ENCODE measurements around the gene SRRT.

The SRRT gene

GRCh38 chr7:100874577-100875355 lies at the start of gene SRRT (continued):
- TF ChIP-seq, protein P1, sequence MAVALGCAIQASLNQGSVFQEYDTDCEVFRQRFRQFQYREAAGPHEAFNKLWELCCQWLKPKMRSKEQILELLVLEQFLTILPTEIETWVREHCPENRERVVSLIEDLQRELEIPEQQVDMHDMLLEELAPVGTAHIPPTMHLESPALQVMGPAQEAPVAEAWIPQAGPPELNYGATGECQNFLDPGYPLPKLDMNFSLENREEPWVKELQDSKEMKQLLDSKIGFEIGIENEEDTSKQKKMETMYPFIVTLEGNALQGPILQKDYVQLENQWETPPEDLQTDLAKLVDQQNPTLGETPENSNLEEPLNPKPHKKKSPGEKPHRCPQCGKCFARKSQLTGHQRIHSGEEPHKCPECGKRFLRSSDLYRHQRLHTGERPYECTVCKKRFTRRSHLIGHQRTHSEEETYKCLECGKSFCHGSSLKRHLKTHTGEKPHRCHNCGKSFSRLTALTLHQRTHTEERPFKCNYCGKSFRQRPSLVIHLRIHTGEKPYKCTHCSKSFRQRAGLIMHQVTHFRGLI (tag by site-specific recombination; IDR thresholded peaks at IDR 0.05), result peak; percentile 19; the same call in 1 of the 2 replicates
- TF ChIP-seq ZBTB17 (tag by site-specific recombination; IDR thresholded peaks at IDR 0.05), result peak; percentile 86
- peak; percentile 81 for TF ChIP-seq KLF1 (tag by site-specific recombination; IDR thresholded peaks at IDR 0.05)
- TF ChIP-seq SP7 (tag by site-specific recombination; IDR thresholded peaks at IDR 0.05), result peak; percentile 89
- peak; percentile 88; the same call in 1 of the 2 replicates for TF ChIP-seq ZNF2 (tag by site-specific recombination; IDR thresholded peaks at IDR 0.05)
- TF ChIP-seq ZBTB6 (tag by site-specific recombination; IDR thresholded peaks at IDR 0.05), result peak; percentile 86
- TF ChIP-seq BCL11A (tag by site-specific recombination; IDR thresholded peaks at IDR 0.05; ENCODE audit: low read depth), result no peak
- no peak for TF ChIP-seq SCRT1 (tag by site-specific recombination; IDR thresholded peaks at IDR 0.05; ENCODE audit: borderline replicate concordance)
- TF ChIP-seq ZNF768 (tag by site-specific recombination; IDR thresholded peaks at IDR 0.05), result no peak
- no peak for TF ChIP-seq PRDM4 (tag by site-specific recombination; IDR thresholded peaks at IDR 0.05)
- TF ChIP-seq PBX3 (CRISPR knock-in tag; IDR thresholded peaks at IDR 0.05), result 0 out of 2 replicates have a peak, but pooled peaks have one; percentile 41
- TF ChIP-seq, protein P2, sequence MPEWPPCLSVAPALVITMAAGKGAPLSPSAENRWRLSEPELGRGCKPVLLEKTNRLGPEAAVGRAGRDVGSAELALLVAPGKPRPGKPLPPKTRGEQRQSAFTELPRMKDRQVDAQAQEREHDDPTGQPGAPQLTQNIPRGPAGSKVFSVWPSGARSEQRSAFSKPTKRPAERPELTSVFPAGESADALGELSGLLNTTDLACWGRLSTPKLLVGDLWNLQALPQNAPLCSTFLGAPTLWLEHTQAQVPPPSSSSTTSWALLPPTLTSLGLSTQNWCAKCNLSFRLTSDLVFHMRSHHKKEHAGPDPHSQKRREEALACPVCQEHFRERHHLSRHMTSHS (tag by site-specific recombination; IDR thresholded peaks at IDR 0.05), result no peak
- TF ChIP-seq, protein P3, sequence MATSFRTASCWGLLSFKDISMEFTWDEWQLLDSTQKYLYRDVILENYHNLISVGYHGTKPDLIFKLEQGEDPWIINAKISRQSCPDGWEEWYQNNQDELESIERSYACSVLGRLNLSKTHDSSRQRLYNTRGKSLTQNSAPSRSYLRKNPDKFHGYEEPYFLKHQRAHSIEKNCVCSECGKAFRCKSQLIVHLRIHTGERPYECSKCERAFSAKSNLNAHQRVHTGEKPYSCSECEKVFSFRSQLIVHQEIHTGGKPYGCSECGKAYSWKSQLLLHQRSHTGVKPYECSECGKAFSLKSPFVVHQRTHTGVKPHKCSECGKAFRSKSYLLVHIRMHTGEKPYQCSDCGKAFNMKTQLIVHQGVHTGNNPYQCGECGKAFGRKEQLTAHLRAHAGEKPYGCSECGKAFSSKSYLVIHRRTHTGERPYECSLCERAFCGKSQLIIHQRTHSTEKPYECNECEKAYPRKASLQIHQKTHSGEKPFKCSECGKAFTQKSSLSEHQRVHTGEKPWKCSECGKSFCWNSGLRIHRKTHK (tag by site-specific recombination; IDR thresholded peaks at IDR 0.05), result no peak
- no peak for TF ChIP-seq ZNF248 (tag by site-specific recombination; IDR thresholded peaks at IDR 0.05)
- TF ChIP-seq ZNF555 (tag by site-specific recombination; conservative IDR thresholded peaks at IDR 0.05), result no peak
- TF ChIP-seq ZNF473 (tag by site-specific recombination; IDR thresholded peaks at IDR 0.05), result no peak
- TF ChIP-seq ZNF791 (tag by site-specific recombination; IDR thresholded peaks at IDR 0.05), result no peak
- TF ChIP-seq, protein P4, sequence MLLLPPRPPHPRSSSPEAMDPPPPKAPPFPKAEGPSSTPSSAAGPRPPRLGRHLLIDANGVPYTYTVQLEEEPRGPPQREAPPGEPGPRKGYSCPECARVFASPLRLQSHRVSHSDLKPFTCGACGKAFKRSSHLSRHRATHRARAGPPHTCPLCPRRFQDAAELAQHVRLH (tag by site-specific recombination; IDR thresholded peaks at IDR 0.05), result 0 out of 2 replicates have a peak, but pooled peaks have one; percentile 55
- peak; percentile 86 for TF ChIP-seq KLF16 (tag by site-specific recombination; IDR thresholded peaks at IDR 0.05)
- TF ChIP-seq, protein P5, sequence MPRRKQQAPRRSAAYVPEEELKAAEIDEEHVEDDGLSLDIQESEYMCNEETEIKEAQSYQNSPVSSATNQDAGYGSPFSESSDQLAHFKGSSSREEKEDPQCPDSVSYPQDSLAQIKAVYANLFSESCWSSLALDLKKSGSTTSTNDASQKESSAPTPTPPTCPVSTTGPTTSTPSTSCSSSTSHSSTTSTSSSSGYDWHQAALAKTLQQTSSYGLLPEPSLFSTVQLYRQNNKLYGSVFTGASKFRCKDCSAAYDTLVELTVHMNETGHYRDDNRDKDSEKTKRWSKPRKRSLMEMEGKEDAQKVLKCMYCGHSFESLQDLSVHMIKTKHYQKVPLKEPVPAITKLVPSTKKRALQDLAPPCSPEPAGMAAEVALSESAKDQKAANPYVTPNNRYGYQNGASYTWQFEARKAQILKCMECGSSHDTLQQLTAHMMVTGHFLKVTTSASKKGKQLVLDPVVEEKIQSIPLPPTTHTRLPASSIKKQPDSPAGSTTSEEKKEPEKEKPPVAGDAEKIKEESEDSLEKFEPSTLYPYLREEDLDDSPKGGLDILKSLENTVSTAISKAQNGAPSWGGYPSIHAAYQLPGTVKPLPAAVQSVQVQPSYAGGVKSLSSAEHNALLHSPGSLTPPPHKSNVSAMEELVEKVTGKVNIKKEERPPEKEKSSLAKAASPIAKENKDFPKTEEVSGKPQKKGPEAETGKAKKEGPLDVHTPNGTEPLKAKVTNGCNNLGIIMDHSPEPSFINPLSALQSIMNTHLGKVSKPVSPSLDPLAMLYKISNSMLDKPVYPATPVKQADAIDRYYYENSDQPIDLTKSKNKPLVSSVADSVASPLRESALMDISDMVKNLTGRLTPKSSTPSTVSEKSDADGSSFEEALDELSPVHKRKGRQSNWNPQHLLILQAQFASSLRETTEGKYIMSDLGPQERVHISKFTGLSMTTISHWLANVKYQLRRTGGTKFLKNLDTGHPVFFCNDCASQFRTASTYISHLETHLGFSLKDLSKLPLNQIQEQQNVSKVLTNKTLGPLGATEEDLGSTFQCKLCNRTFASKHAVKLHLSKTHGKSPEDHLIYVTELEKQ (tag by site-specific recombination; IDR thresholded peaks at IDR 0.05; ENCODE audit: borderline replicate concordance), result no peak
- no peak for TF ChIP-seq ZNF785 (tag by site-specific recombination; IDR thresholded peaks at IDR 0.05)
- no peak for TF ChIP-seq ZNF626 (tag by site-specific recombination; IDR thresholded peaks at IDR 0.05)
- 0 out of 2 replicates have a peak, but pooled peaks have one; percentile 24 for TF ChIP-seq BCL11B (tag by site-specific recombination; IDR thresholded peaks at IDR 0.05; ENCODE audit: low read depth)
- no peak for TF ChIP-seq ZNF274 (IDR thresholded peaks at IDR 0.05; ENCODE audit: low read length)
- TF ChIP-seq ZNF274 (tag by site-specific recombination; IDR thresholded peaks at IDR 0.05; ENCODE audit: borderline replicate concordance), result no peak
- TF ChIP-seq RBAK (tag by site-specific recombination; IDR thresholded peaks at IDR 0.05), result no peak
- no peak for TF ChIP-seq ZNF174 (tag by site-specific recombination; IDR thresholded peaks at IDR 0.05)

Measured in HEK293 (cell line).